Measurements from ENCODE around the gene SLC25A1.

Gene SLC25A1

GRCh38 chr22:19178657-19179496 lies at the start of gene SLC25A1:
Gene SLC25A1 (minus strand): TSS chr22:19178736. CDS start chr22:19178673, 63 bp downstream.
- Mint-ChIP-seq H3K4me3 (peak within 1 kb of the TSS; percentile 87), H3K27ac (peak within 1 kb of the TSS; percentile 71), H3K9me3 (no peaks in the 10 kb centered on the region), H3K27me3 (ENCODE audit: low read depth, poor library complexity) (peaks cover 3% of the 10 kb centered on the region), H3K36me3 (ENCODE audit: low read depth) (no peaks in the 10 kb centered on the region), H3K4me1 (peaks cover 31% of the 10 kb centered on the region)
- TF ChIP-seq, protein P1, sequence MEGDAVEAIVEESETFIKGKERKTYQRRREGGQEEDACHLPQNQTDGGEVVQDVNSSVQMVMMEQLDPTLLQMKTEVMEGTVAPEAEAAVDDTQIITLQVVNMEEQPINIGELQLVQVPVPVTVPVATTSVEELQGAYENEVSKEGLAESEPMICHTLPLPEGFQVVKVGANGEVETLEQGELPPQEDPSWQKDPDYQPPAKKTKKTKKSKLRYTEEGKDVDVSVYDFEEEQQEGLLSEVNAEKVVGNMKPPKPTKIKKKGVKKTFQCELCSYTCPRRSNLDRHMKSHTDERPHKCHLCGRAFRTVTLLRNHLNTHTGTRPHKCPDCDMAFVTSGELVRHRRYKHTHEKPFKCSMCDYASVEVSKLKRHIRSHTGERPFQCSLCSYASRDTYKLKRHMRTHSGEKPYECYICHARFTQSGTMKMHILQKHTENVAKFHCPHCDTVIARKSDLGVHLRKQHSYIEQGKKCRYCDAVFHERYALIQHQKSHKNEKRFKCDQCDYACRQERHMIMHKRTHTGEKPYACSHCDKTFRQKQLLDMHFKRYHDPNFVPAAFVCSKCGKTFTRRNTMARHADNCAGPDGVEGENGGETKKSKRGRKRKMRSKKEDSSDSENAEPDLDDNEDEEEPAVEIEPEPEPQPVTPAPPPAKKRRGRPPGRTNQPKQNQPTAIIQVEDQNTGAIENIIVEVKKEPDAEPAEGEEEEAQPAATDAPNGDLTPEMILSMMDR (IDR thresholded peaks at IDR 0.05) = no peak
- peak; percentile 91 for DNase-seq

- Mint-ChIP-seq H3K27me3 (ENCODE audit: low read depth, poor library complexity) (peaks cover 7% of the 10 kb centered on the region), H3K36me3 (ENCODE audit: low read depth) (peaks cover 27% of the 10 kb centered on the region), H3K27ac (no peak overlapping the region), H3K4me3 (no peak overlapping the region), H3K9me3 (no peaks in the 10 kb centered on the region), H3K4me1 (no peaks in the 10 kb centered on the region)
- no peak for DNase-seq
- TF ChIP-seq, protein P1 (IDR thresholded peaks at IDR 0.05) = no peak
These were observed 49.6 kb upstream of the SLC25A1 start for GRCh38 chr22:19228179-19228578.

DNA sequence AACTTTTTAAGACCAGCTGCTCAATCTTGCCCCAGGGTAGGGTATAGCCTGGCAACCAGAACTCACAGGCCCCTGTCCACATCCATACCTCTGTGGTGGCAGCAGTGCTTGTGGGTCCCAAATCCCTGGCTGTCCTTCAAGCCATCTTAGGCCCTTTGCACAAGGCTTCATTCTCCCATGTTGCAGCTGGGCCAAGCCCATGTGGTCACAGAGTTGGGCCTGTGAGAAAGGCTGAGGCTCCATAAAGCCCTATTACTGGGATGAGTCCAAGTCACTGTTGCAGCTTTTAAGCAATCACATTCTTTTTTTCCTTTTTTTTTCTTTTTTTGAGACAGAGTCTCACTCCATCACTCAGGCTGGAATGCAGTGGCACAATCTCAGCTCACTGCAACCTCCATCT lies 47.9 kb upstream of the SLC25A1 start:
- DNase-seq = no peak
- Mint-ChIP-seq H3K9me3 (no peaks in the 10 kb centered on the region), H3K4me3 (no peak overlapping the region), H3K36me3 (ENCODE audit: low read depth) (peaks cover 25% of the 10 kb centered on the region), H3K27ac (no peak overlapping the region), H3K4me1 (no peaks in the 10 kb centered on the region), H3K27me3 (ENCODE audit: low read depth, poor library complexity) (peaks cover 7% of the 10 kb centered on the region)
- TF ChIP-seq, protein P1 (IDR thresholded peaks at IDR 0.05) = no peak

- Mint-ChIP-seq H3K27me3 (ENCODE audit: low read depth, poor library complexity) (peaks cover 10% of the 10 kb centered on the region), H3K27ac (no peak overlapping the region), H3K4me1 (no peaks in the 10 kb centered on the region), H3K36me3 (ENCODE audit: low read depth) (peaks cover 29% of the 10 kb centered on the region), H3K4me3 (no peak overlapping the region), H3K9me3 (no peaks in the 10 kb centered on the region)
- no peak for DNase-seq
- TF ChIP-seq, protein P1 (IDR thresholded peaks at IDR 0.05) = no peak
These were observed 47.0 kb upstream of the SLC25A1 start for GRCh38 chr22:19225560-19225959.

DNA sequence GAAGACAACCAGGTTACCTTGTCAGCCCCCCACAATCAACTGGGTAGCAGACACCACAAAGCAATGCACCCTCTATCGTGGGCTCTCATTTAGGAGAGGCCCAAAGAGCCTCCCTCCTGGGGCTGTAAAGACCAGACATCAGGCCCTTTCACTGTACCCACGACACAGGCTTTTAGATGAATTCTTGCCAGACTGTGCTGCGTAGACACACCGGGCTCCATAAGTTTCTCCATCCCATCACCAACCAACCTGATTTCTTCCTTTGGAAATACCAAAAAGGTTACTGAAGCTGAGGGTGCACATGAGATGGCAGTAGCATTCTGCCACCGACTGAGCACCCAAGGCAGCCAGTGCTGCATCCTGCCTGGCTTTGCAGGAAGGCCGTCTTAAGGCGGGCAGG lies 46.4 kb upstream of the SLC25A1 start:
- TF ChIP-seq, protein P1 (IDR thresholded peaks at IDR 0.05) = no peak
- DNase-seq = no peak
- peaks cover 11% of the 10 kb centered on the region for H3K27me3 Mint-ChIP-seq (ENCODE audit: low read depth, poor library complexity)
- H3K9me3 Mint-ChIP-seq = no peaks in the 10 kb centered on the region
- no peak overlapping the region for H3K27ac Mint-ChIP-seq
- H3K4me3 Mint-ChIP-seq = no peak overlapping the region
- H3K4me1 Mint-ChIP-seq = no peaks in the 10 kb centered on the region
- H3K36me3 Mint-ChIP-seq (ENCODE audit: low read depth) = peaks cover 31% of the 10 kb centered on the region

GRCh38 chr22:19224557-19224956 lies 46.0 kb upstream of the SLC25A1 start:
- Mint-ChIP-seq H3K4me3 (no peak overlapping the region), H3K36me3 (ENCODE audit: low read depth) (peaks cover 30% of the 10 kb centered on the region), H3K4me1 (no peaks in the 10 kb centered on the region), H3K27ac (no peak overlapping the region), H3K27me3 (ENCODE audit: low read depth, poor library complexity) (peaks cover 11% of the 10 kb centered on the region), H3K9me3 (no peaks in the 10 kb centered on the region)
- DNase-seq = no peak
- TF ChIP-seq, protein P1 (IDR thresholded peaks at IDR 0.05) = no peak
